Caco-2 (cell line): Measurements from ENCODE around the gene ANKRD42. TPM values are rescaled to one million over a fixed set of nuclear protein-coding genes. Genes with fewer than 3 reads are reported as not detected.

Source experiments
- BruUV-seq: library from RNA; stranded (reverse); fragments of 400-500 nt; replicated peaks from 2 replicates; lab custom pipeline; 2021; lab: Mats Ljungman, UMichigan
- CTCF ChIA-PET: fragments of 300-600 bp; sonication (Branson Sonifier 250); formaldehyde crosslinking; loops from one replicate; lab custom pipeline; 2022; ENCODE audit warnings: antibody characterized with exemption; lab: Charles Lee
- POLR2A ChIA-PET: fragments of 300-600 bp; sonication (Branson Sonifier 250); formaldehyde crosslinking; loops from one replicate; lab custom pipeline; 2022; ENCODE audit warnings: antibody characterized with exemption; lab: Charles Lee
- DNase-seq, 2 experiments: peaks; one replicate each; pipeline versions ENCODE4 v3.0.0 to v3.0.0-alpha.2; 2020 to 2022
- H3K27me3 ChIP-seq: replicated peaks from 2 replicates; pipeline ENCODE4 v1.6.0; 2011; ENCODE audit warnings: low read length; ENCODE audit not compliant: control insufficient read depth, insufficient read depth
- H3K36me3 ChIP-seq: 2 replicates; pipeline ENCODE4 v1.5.1; 2011; ENCODE audit warnings: low read length; ENCODE audit not compliant: control insufficient read depth, insufficient read depth
- H3K4me1 ChIP-seq: fragments of 250-450 bp; sonication (Bioruptor Pico); 2 replicates; pipeline ENCODE4 v1.5.1; 2020; ENCODE audit warnings: mild to moderate bottlenecking
- H3K4me3 ChIP-seq: 2 replicates; pipeline ENCODE4 v1.5.1; 2011; ENCODE audit warnings: low read depth, mild to moderate bottlenecking, control low read depth, low read length
- H3K9me3 ChIP-seq: fragments of 250-450 bp; sonication (Bioruptor Pico); 2 replicates; pipeline ENCODE4 v1.5.1; 2020; ENCODE audit warnings: mild to moderate bottlenecking, moderate library complexity
- H3K27ac Mint-ChIP-seq: one replicate; pipeline ENCODE4 v1.8.0; 2022; ENCODE audit warnings: mixed read lengths; ENCODE audit not compliant: unreplicated experiment
- H3K27me3 Mint-ChIP-seq: one replicate; pipeline ENCODE4 v1.8.0; 2022; ENCODE audit warnings: mixed read lengths; ENCODE audit not compliant: insufficient read depth, unreplicated experiment
- H3K36me3 Mint-ChIP-seq: one replicate; pipeline ENCODE4 v1.8.0; 2022; ENCODE audit warnings: mild to moderate bottlenecking, mixed read lengths; ENCODE audit not compliant: insufficient read depth, unreplicated experiment
- H3K4me1 Mint-ChIP-seq: one replicate; pipeline ENCODE4 v1.8.0; 2022; ENCODE audit warnings: low read depth, mixed read lengths; ENCODE audit not compliant: unreplicated experiment
- H3K4me3 Mint-ChIP-seq: one replicate; pipeline ENCODE4 v1.8.0; 2022; ENCODE audit warnings: mild to moderate bottlenecking, moderate library complexity, mixed read lengths; ENCODE audit not compliant: unreplicated experiment
- H3K9me3 Mint-ChIP-seq: one replicate; pipeline ENCODE4 v1.8.0; 2022; ENCODE audit warnings: mixed read lengths; ENCODE audit not compliant: unreplicated experiment
- intact Hi-C: fragments of 100-400 bp; cut with micrococcal nuclease; formaldehyde crosslinking; loops from one replicate; pipeline ENCODE4 v1.10.0; 2022; ENCODE audit not compliant: unreplicated experiment
- total RNA-seq: library from RNA; stranded (reverse); gene quantifications from 2 replicates; pipeline ENCODE4 v1.2.3, GENCODE V29; 2022
- TF ChIP-seq, protein P1 (sequence below), 2 experiments: fragments of 200-600 bp in 1 of 2; IDR thresholded peaks; 1 replicate in 1 of 2; 2 replicates in 1 of 2; pipeline versions ENCODE4 v1.5.1 to v1.8.0; 2011 to 2022; ENCODE audit warnings: antibody characterized with exemption in 1 of 2, control low read depth in 1 of 2, inconsistent platforms in 1 of 2, low read depth in 1 of 2, low read length in 1 of 2, mild to moderate bottlenecking in 1 of 2, moderate library complexity in 1 of 2; ENCODE audit not compliant: insufficient read depth in 1 of 2, severe bottlenecking in 1 of 2, unreplicated experiment in 1 of 2

ANKRD42 gene
- total RNA-seq, 1 experiment from 2014 or later: 8.3 TPM

DNA sequence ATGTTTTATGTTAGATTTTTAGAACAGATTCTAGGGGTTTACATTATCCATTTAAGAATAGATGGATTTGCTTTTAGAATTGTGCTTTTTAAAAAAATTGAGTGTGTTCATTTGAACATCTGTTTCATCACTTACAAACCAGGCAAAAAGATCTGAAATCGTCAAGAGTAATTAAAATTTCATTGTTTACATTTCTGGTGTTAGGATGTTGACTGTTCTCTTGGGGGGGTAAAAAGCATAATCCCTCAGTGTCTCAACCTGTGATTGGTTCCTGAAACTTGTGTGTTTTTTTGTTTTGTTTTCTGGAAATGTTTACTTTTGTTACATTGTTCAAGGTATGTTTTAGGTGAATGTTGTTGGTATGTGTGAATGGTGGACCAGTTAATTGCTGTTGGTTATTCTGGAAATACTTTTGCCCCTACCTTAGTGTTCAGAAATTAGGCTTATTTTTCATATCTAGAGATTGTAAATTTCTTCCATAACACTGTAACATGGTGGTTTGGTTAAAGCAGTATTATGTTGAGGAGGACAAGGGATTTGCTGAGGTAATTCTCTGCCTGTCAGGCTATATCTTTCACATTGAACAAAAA is 31.8 kb upstream of the ANKRD42 start:
- BruUV-seq: no TSS peak
- TF ChIP-seq, protein P1, sequence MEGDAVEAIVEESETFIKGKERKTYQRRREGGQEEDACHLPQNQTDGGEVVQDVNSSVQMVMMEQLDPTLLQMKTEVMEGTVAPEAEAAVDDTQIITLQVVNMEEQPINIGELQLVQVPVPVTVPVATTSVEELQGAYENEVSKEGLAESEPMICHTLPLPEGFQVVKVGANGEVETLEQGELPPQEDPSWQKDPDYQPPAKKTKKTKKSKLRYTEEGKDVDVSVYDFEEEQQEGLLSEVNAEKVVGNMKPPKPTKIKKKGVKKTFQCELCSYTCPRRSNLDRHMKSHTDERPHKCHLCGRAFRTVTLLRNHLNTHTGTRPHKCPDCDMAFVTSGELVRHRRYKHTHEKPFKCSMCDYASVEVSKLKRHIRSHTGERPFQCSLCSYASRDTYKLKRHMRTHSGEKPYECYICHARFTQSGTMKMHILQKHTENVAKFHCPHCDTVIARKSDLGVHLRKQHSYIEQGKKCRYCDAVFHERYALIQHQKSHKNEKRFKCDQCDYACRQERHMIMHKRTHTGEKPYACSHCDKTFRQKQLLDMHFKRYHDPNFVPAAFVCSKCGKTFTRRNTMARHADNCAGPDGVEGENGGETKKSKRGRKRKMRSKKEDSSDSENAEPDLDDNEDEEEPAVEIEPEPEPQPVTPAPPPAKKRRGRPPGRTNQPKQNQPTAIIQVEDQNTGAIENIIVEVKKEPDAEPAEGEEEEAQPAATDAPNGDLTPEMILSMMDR (IDR thresholded peaks at IDR 0.05; ENCODE audit: insufficient read depth in 1 of 2, low read depth in 1 of 2, low read length in 1 of 2, severe bottlenecking in 1 of 2, unreplicated experiment in 1 of 2): no peak
- Mint-ChIP-seq H3K4me1 (peaks cover 22% of the 10 kb centered on the region), H3K9me3 (no peaks in the 10 kb centered on the region), H3K27me3 (no peaks in the 10 kb centered on the region), H3K36me3 (peaks cover 98% of the 10 kb centered on the region), H3K27ac (no peak overlapping the region), H3K4me3 (no peak overlapping the region)
- CTCF ChIA-PET: no interaction called here
- Histone ChIP-seq H3K27me3 (no peaks in the 10 kb centered on the region), H3K9me3 (no peaks in the 10 kb centered on the region), H3K4me3 (no peak overlapping the region), H3K4me1 (peaks cover 18% of the 10 kb centered on the region), H3K36me3 (peaks cover 3% of the 10 kb centered on the region; the same call in 1 of the 2 replicates)
- no peak for DNase-seq
- intact Hi-C loops: no loop called here
- POLR2A ChIA-PET: no interaction called here

DNA sequence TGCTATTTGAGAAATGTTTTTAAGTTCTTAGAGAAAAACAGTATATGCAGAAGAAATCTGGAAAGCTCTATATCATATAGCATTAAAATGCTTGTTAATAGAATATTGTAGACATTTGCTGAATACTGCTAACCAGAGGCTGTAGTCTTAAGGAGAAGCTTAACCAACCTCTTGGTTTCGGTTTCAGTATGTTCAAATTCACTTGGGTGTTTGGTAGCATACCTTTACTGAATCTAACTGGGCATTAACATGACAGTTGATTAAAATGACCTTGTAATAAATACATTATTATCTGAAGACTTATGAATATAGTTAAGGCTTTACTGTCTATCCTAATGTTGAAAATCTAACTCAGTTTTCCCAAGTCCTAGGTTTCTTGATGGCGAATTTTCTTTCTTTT is 31.1 kb upstream of the ANKRD42 start:
- ChIA-PET CTCF (no interaction called here), POLR2A (interaction anchor here (0.6 kb wide), 1 partner anchor 58 kb away, joined by 3 read pairs; no protein-coding TSS in a partner anchor)
- Histone ChIP-seq H3K4me1 (peaks cover 18% of the 10 kb centered on the region), H3K4me3 (no peak overlapping the region), H3K27me3 (no peaks in the 10 kb centered on the region), H3K36me3 (peaks cover 3% of the 10 kb centered on the region; the same call in 1 of the 2 replicates), H3K9me3 (no peaks in the 10 kb centered on the region)
- no peak for DNase-seq
- no peaks in the 10 kb centered on the region for H3K27me3 Mint-ChIP-seq
- intact Hi-C loops: no loop called here
- peaks cover 98% of the 10 kb centered on the region for H3K36me3 Mint-ChIP-seq
- H3K4me1 Mint-ChIP-seq: peaks cover 22% of the 10 kb centered on the region
- H3K27ac Mint-ChIP-seq: no peak overlapping the region
- no TSS peak for BruUV-seq
- no peak overlapping the region for H3K4me3 Mint-ChIP-seq
- H3K9me3 Mint-ChIP-seq: no peaks in the 10 kb centered on the region
- TF ChIP-seq, protein P1 (IDR thresholded peaks at IDR 0.05; ENCODE audit: insufficient read depth in 1 of 2, low read depth in 1 of 2, low read length in 1 of 2, severe bottlenecking in 1 of 2, unreplicated experiment in 1 of 2): no peak

DNA sequence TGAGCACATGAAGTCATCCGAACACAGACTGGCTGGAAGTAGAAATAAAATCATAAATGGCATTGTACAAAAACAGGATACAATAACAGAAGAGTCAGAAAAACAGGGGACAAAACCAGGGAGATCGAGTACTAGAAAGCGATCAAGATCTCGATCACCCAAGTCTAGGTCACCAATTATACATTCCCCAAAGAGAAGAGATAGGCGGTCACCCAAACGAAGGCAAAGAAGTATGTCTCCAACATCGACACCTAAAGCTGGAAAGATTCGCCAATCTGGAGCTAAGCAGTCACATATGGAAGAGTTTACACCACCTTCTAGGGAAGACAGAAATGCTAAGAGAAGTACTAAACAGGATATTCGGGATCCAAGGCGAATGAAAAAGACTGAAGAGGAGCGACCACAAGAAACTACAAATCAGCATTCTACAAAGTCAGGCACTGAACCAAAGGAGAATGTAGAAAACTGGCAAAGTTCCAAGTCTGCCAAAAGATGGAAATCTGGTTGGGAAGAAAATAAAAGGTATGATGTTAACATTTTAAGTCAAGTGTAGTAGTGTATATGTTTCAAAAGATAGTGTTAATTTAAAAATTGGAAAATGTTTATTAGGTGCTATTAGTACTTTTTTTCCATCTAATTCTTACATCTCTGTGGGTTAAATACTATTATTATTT is 27.2 kb upstream of the ANKRD42 start:
- H3K36me3 Mint-ChIP-seq: peaks cover 98% of the 10 kb centered on the region
- H3K27me3 ChIP-seq: no peaks in the 10 kb centered on the region
- H3K4me1 Mint-ChIP-seq: peaks cover 10% of the 10 kb centered on the region
- peak overlapping the region; percentile 5 for H3K27ac Mint-ChIP-seq
- peaks cover 14% of the 10 kb centered on the region; the same call in 1 of the 2 replicates for H3K36me3 ChIP-seq
- intact Hi-C loops: no loop called here
- no peak overlapping the region for H3K4me3 Mint-ChIP-seq
- H3K9me3 Mint-ChIP-seq: no peaks in the 10 kb centered on the region
- no peak overlapping the region for H3K4me3 ChIP-seq
- BruUV-seq: TSS peak; percentile 1
- ChIA-PET POLR2A (interaction anchor here (0.6 kb wide), 1 partner anchor 9 kb away, joined by 3 read pairs; the partner anchor contains the start of gene PCF11), CTCF (no interaction called here)
- TF ChIP-seq, protein P1 (IDR thresholded peaks at IDR 0.05; ENCODE audit: insufficient read depth in 1 of 2, low read depth in 1 of 2, low read length in 1 of 2, severe bottlenecking in 1 of 2, unreplicated experiment in 1 of 2): no peak
- no peak for DNase-seq
- H3K9me3 ChIP-seq: no peaks in the 10 kb centered on the region
- H3K4me1 ChIP-seq: no peaks in the 10 kb centered on the region; the same call in 1 of the 2 replicates
- H3K27me3 Mint-ChIP-seq: no peaks in the 10 kb centered on the region
